ENCODE measurements around the gene BMPER.

BMPER gene

DNA sequence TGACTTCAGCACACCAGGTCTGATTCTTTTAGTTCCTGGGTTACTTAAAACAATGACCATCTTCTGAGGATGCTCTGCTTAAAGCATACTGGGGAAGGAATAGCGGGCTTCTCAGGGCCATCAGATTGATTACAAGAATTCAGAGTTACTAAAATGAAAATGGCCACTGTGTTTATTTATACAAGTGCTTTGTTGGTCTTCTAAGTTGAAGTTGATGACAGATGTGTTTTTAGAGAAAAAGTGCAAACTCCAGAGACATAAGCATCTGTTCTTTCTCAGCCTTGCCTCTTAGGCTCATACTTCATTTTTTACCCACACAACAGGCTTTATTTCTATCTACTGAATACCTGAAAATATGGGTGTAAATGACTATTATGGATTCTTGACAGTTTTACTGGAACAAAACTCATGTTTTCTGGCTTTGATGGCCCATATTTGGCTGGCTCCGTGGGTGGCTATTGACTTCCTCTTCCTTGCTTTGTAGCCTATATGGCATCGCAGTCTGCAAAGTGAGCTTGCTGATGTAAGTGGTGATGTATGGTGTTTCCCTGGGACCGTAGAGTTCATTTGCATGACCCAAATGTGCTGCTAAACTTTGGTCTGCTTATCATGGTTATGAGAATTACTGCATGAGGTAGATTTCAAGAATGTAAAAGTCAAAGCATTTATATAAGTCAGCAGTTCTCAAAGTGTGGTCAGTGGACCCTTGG lies 121.3 kb downstream of the BMPER start:
- DNase-seq (ENCODE audit: low read depth in 2 of 2): no peak

DNA sequence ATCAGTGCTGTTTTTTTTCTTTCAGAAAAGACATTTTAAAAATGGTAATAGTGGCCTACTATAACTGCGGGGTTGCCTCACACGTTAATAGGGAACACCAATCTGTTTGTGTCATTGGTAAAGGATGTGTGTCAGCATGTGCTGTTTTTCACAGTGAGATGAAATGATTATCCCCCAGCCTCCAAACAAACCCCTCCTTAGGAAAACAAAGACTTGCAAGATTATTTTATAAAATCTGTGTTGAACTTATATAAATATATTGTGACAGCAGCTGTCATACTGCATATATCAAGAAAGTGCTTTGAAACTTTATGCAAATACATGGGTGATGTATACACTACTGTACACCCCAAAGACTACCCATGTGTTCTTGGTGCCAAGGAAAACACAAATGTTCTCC lies 125.8 kb downstream of the BMPER start:
- DNase-seq (ENCODE audit: low read depth in 2 of 2): no peak

DNA sequence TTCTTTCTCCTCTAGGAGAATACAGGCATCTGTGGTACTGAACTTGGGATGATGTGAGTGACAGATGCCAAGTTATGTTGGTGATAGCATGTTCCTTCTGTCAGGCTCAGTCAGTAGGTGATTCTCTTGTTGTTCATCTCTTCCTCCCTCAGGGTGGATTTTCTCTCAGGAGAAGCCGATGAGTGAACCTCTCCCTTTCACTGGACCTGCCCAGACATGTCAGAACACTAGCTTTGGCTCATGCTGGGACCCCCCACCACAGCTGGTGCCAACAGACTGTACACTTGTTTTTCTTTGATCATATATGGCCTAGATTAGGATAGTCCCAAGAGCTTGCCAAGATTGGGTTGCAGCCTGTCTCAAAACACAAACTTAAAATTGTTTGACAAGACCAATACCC lies 129.4 kb downstream of the BMPER start:
- no peak for DNase-seq (ENCODE audit: low read depth in 2 of 2)

DNA sequence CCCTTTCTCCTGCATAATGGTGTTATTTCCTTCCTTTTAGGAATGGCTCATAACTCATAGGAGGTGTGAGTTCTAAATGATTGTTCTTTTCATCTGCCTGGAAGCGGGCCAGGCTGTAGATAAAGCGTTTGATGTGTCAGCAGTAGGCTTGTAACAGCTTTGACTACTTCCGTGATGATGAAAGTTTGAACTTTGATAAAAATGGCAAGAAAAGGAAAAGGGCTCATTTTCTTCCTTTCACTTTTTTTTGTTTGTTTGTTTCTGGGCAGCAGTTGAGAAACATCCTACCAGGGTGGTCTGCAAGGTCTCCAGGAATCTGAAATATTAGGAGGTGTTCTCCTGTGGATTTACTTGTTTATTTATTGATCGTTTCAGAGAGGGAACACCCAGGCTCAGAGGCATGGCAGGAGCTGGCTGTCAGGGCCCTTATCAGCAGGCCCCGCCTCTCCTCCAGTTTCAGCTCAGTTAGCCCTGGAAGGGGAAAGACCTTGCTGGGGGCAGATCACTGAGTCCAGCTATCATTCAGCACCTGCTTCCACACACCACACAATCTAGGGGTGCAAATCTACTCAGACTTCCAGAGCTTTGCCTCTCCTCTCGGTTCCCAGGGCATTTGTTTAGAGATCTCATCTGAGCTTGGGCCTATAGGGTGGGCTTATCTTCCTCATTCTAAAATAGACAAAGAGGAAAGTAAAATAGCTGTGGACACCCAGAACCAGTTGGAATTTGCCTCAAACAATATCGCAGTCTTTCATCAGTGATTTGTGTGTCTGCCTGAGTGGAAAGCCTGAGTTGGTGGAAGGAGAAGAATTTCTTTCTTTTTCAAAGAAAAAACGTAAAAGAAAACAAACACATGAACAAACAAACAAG lies 130.9 kb downstream of the BMPER start:
- no peak for DNase-seq (ENCODE audit: low read depth in 2 of 2)

DNA sequence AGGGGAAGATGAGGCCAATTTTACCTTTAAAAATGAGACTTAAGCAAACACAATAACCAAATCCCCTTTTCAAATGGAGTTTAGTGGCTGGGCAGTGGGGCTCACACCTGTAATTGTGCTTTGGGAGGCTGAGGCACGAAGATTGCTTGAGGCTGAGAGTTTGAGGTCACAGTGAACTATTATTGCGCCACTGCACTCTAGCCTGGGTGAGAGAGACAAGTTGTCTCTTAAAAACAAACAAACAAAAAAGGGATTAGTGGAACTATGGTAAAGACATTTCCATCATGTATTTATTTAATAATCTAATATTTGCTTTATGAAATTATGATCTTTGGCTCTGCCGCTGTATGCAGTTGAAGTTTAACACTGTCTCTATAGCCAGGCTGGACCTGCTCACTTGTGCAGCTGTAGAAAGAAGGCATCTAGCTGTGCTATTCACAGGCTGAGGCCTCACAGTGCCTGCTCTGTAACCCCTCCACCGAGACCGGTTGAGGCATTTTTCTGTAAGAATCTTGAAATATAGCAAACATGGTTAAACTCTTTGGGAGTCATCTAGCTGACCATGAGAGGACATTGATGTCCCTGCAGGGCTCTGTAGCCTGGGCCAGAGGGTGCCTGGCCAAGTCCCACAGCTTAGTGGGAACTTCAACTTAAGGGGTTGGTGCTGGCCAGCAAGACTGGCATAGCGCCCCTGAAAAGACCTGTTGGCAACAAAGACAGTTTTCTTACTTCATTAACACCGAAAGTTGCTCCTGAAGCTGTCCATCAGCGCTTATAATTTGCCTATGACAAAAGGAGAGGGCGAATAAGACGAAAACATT lies 131.8 kb downstream of the BMPER start:
- no peak for DNase-seq (ENCODE audit: low read depth in 2 of 2)

DNA sequence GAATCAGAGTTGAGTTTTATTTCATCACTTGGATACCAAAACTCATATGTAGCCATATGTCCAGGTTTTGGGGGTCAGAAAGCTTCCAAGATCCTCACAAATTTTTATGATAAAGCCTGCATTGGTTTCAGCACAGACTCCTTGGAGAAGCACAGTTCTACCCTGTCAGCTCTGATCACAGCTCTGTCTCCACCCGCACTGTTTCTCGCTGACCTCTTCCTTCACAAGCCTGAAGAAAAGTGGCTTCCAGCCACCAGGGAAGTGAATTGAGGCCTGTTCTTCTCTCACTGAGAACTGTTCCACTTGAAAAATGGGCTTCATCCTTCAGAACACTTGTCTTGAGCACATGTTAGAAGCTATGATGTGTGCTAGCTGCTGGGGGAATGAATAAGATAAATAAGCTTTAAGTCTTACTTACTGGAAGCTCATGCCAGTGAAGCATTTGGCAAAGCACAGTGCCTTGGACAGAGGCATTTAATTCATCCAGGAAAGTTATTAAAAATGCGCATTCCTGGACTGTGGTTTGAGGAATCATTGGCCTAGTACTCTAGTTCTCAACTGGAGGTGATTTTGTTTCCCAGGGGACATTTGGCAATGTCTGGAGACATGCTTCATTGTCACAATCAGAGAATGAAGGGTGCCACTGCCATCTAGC lies 133.6 kb downstream of the BMPER start:
- no peak for DNase-seq (ENCODE audit: low read depth in 2 of 2)

DNA sequence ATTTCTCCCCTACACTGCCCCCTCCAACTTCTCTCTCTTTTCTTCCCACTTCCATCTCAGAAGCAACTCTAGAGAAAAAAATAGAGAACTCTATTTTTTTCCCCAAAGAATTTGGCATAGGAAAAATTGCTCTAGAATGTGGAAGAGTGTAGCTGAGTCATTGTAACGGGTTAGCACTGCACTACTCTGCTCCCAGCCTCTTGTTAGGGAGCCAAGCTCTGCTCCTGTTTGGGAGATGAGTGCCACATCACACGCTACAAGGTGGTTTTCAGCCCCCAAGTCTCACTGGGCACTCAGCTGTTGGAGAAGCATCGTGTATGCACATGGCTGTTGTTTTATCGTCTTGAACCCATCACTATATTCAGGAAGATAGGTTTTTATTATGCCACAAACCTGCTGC lies 136.4 kb downstream of the BMPER start:
- DNase-seq (ENCODE audit: low read depth in 2 of 2): no peak

DNA sequence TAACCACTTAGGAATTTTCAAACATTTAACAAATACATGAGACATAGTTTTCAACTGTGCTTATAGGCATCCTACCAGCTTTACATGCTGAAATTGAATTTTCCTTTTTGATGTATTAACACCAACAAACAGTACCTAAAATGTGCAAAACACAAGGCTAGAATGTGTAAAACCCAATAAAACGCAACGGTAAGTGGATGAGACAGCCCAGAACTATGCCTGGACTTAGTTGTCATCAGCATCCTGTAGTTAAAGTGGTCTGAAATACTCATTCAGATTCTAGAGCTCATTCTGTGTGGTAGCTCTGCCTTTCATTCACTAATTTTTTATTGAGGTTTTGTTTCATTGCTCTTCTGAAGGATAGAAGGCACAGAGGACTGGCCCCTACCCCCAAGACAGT lies 137.1 kb downstream of the BMPER start:
- DNase-seq (ENCODE audit: low read depth in 2 of 2): no peak

DNA sequence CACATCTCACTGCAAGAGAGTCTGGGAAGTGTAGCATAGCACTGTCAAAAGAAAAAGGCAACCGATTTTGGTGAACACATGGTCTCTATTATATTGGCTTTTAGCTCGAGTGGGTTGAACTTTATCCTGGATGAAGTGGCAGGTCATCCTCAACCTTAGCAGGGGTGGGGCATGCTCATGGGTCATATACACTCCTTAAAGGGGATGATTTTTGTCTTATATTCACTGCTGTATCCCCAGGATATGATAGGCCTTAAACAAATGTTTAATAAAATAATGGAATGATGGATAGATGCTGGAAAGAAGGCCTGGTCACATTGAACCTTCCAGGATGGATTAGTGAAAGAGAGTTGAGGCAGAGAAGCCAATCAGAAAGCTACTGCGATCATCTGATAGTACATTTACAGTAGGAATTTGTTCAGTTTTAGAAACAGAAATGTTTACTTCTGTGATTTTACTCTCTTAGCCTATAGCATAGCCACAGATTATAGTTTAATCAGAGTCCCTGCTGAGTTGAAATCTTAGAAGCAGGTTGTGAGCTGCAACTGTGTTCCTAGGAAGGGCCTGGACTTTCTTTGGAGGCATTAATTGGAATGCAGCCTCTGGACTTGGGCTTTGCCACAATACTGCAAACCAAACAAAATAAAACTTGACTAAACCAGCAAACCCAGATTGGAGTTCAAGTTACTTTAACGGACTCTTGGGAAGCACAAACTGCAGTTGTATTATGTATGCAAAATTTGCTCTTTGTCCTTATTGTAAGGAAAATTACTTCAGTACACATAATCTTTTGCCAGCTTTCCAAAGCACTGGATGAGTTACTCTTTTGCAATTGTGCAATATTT lies 138.3 kb downstream of the BMPER start:
- DNase-seq (ENCODE audit: low read depth in 2 of 2): no peak

DNA sequence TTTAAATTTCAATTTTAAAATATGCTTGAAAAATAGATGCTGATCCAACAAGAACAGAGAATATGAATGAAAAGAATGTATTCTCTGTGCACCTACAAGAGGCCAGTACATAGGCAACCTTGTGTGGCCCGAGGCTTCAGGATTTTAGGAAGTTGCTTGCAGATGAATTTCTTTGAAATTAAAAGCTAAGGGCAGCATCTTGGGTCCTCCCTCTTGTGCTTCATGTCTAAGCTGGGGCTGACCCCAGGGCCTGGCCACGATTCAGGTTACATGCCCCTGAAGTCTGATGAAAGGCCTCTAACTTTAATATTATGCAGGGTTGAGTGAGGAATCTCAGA lies 138.9 kb downstream of the BMPER start:
- no peak for DNase-seq (ENCODE audit: low read depth in 2 of 2)

DNA sequence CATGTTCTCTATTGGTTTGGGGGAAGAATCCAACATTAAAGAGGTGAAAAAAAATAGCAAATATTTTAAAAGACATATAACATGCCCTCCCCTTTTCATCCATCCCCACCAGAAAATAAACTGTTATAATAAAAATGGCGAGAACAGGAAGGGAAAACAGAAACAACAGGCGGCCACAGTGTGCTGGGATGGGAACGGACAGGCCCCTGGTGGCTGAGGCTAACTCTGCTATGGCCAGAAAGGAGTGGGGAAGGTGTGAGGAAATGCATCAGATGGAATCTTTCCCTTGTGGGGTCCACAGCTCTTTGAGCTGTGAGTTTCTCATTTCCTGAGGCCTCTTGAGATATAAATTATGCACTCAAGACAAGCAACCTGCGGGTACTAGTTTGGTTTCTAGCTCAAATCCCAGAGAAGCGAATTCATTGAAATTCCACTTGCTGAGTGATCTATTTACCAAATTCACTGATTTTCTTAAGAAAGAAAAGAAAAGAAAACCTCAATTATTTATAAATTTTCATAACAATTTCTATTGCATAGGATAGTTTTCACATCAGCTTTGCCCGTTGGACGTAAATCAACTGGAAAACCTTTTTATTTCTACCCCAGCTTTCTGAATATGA lies 139.5 kb downstream of the BMPER start:
- no peak for DNase-seq (ENCODE audit: low read depth in 2 of 2)

DNA sequence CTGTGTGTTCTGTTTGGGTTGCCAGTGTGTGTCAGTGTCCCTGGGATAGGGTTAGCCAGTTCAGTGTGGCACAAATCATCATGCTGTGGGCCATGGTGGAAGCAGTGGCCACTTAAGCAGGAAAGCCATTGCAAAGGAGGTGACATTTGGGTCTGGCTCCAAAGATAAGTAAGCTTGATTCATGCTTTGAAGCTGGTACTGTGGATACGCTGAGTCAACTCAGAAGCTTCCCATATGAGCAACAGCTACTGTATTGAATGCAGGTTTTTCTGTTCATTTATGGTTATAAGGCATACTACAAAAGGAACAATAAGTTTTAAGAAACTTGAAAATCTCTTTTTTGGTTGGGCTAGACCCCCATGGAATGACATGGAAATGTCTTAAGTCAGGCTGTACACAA lies 143.1 kb downstream of the BMPER start:
- DNase-seq (ENCODE audit: low read depth in 2 of 2): no peak

DNA sequence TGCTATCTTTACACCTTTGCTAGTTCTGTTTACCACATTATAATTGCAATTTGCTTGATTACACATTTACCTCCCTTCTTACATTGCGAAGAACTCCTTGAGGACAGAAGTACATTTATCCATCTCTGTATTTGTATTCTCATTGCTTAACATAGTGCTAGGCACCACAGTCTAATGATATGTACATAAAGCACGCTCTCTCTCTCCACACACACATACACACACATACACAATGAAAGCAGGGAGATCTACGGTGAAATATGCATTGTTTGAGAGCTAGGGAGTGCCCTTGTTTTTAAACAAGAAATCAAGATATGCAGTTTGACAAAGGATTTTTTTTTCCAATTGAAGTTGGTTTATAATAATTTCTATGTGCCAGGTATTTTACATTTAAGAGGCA lies 148.7 kb downstream of the BMPER start:
- DNase-seq (ENCODE audit: low read depth in 2 of 2): no peak

DNA sequence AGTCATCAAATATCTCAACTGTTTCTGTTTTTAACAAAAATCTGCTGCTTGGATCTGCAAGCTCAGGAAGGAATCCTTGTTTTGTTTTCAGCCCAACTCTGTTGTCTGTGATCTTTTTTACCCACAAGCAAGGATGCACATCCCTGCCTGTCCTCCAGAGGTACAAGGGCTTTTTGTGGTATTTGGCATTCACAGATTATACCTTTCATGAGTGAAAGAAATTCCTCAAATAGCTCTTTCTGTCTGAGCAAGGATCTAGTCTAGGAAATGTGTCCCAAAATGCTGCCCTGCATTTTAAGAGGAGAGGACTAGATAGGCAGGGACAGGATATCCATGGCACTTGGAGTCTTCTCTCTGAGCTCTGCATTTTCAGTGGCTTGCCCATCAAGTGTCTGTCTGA lies 151.8 kb downstream of the BMPER start:
- DNase-seq (ENCODE audit: low read depth in 2 of 2): no peak

DNA sequence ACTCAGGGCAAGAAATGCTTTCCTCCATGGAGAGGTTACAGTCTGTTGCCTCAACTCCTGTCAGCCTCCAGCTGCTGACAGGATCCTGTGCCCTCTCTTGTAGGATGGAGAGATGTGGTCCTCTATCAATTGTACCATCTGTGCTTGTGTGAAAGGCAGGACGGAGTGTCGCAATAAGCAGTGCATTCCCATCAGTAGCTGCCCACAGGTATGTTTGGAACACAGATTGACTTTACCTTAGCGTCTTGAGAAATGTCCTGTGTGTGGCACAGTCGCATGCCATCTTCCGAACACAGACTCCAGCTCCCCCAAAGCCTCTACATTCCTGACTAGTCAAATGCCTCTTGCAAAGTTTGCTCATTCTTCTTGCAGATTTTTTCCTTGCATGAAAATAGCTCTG lies 152.6 kb downstream of the BMPER start:
- no peak for DNase-seq (ENCODE audit: low read depth in 2 of 2)

DNA sequence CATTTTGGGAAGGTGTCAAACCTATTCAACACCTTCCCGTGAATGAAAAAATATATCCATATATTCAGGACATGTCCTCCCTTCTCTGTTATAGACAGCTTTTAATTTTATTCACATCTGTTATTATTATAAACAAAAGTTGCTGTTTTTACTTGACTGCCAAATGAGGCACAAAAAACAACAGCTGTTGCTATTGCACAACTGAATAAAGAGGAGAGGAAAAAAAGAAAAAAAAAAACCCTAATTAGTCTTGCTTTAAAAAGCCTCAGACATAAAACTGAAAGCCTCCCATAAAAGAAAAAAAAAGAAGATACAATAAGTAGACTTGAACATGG lies 153.4 kb downstream of the BMPER start:
- no peak for DNase-seq (ENCODE audit: low read depth in 2 of 2)

DNA sequence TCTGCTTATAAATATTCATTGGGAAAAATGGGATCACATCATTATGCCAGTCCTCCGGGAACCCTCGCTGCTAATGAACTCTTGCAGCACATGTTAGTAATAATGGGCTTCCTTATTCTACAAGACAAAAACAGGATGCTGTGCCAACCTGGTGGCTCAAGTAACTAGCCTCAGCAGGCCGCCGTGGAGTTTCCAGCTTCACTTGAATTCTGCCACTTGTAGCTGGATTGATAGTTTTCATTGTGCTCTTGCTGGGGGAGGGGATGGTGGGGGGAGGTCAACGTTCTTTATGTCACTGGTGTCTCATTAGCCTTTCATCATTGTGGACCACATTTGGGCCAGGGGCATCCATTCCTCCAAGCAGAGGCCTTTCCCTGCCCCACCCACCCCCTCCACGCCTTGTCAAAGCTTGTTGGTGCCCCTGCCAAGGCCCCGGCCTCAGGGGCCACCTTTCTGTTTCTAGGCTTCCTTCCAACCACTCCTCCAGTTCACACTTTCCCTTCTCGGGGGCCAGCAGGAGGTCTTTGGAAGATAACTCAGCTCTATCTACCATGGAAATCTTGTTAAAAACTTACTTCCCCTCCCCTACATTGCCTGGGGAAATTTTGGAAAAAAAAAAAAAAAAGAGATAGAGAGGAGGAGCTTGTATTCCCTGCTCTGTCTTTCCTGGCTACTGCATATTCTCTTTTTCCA lies 153.9 kb downstream of the BMPER start:
- no peak for DNase-seq (ENCODE audit: low read depth in 2 of 2)

DNA sequence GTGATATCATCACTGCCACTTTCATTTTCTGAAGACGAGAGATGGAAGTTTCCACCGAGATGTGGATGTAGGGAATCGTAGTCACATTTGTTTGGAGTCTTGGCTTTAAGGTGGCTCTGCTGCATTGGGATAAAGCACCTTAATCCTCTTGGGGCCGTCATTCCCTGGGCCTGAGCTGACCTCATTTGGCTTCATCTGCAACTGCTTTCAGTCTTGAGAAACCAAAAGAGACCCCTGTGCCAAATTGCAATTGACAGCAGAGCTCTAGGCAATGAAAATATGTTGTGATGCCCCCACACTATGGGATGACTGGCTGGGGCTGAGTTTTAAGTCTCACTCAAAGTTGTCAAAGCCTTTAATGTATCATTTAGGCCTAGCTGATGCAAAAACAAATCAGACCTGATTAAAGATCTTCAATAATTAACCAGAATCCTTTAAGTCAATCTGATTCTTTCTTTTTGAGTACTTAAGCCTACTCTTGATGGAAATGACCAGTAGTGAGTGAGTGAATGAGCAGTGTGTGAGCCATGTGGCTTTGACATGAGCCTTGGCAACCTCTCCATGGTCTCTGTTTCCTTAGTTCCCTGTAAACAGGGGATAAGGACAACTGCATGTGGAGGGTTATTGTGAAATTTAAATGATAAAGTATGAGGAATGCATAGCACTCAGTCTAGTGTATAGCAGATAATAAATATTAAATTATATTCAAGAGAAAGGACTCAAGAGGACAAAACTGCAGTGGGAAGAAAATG lies 155.0 kb downstream of the BMPER start:
- DNase-seq (ENCODE audit: low read depth in 2 of 2): no peak

DNA sequence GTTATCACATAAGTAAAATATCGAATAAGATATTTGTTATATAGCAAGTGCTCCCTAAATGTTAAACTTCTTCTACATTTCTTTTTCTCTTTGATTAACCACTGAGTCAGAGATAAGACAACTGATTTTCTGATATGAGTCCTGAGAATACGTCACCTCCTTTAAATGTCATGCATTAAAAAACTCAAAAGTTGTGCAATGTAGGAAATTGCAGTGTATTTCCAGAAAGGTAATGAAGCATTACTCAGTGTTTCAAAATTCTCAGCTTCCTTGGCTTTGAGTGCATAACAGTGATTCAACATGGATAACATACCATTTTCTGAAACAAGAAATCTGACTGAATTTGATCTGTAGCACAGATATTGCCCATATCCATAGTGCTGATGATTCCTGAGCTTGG lies 155.8 kb downstream of the BMPER start:
- DNase-seq (ENCODE audit: low read depth in 2 of 2): no peak

DNA sequence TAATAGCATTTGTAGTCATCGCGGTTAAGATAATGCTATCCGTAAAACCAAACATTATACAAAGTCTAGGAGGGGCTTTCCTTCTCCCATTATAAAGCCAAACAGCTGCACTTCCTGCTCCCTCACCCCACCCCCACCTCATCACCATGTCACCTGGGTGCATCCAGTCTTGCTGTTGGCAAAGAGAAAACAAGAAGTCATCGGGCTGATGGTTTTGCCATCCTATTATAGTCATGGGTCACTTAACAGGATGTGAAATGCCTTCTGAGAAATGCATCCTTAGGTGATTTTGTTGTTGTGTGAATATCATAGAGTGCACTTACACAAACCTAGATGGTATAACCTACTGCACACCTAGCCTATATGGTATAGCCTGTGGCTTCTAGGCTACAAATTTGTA lies 157.0 kb downstream of the BMPER start:
- DNase-seq (ENCODE audit: low read depth in 2 of 2): no peak

All from stimulated activated CD8-positive, alpha-beta memory T cell treated with anti-CD3 and anti-CD28 coated beads, Interleukin-7, amount 100 ng/mL, for 1 hour (primary cell).